ENCODE results near the gene KCNK4.

GRCh38 chr11:64245797-64246620 is 45.1 kb upstream of the KCNK4 start:
- no peak for TF ChIP-seq MXI1 (conservative IDR thresholded peaks at IDR 0.05; ENCODE audit: poor library complexity, severe bottlenecking)
- TF ChIP-seq CTCF (IDR thresholded peaks at IDR 0.05; ENCODE audit: poor library complexity, severe bottlenecking), result no peak
- no peak for TF ChIP-seq REST (IDR thresholded peaks at IDR 0.05; ENCODE audit: borderline replicate concordance)
- no peak for TF ChIP-seq SMC3 (conservative IDR thresholded peaks at IDR 0.05; ENCODE audit: poor library complexity)

Data from neural cell (in vitro differentiated cells).